Non-pigmented ciliary epithelial cell (primary cell): ENCODE measurements around the gene PPIP5K1.
"Not testable (repeated sequence)": the region's sequence is repeated elsewhere in the genome, so short reads cannot be mapped to it uniquely, and the experiment has no call there.

Experiments used
- DNase-seq: peaks from one replicate; pipeline ENCODE4 v3.0.0-alpha.2; 2010; ENCODE audit warnings: low read depth

Gene PPIP5K1

DNA sequence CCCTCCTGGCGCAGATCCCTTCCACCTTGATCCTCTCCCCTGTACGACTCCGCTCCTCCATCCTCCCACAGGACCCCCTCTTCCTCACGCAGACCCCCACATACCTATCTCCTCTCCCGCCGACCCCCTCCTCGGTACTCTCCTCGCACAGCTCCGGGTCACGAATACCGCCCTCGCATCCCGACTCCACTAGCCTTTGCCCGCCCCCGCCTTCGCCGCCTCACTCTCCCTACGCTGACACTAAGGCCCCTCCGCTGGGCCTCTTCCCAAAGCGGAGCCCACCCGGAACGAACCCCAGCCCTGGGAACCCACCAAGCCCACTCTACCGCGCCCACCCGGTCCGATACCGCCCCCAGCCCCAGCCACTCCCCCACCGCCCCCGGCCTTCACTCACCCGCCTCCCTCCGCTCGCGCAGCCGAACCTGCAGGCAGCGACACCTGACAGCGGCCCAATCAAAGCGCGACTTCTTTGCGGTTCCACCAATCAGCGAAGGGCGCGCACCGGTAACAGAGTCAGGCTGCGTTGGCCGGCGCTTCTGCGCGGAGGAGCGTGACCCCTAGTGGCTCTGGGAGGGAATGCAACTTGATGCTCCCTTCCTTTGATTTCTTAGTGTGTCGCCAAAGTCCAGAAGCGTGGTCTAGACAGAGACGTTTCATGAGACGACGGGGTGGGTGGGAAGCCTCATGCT lies at the start of gene PPIP5K1:
Gene PPIP5K1, minus strand, starts transcription at position 431 of the 689 bp plus-strand sequence. CDS start 5,704 bp downstream, outside the sequence.
- not testable (repeated sequence) for DNase-seq

DNA sequence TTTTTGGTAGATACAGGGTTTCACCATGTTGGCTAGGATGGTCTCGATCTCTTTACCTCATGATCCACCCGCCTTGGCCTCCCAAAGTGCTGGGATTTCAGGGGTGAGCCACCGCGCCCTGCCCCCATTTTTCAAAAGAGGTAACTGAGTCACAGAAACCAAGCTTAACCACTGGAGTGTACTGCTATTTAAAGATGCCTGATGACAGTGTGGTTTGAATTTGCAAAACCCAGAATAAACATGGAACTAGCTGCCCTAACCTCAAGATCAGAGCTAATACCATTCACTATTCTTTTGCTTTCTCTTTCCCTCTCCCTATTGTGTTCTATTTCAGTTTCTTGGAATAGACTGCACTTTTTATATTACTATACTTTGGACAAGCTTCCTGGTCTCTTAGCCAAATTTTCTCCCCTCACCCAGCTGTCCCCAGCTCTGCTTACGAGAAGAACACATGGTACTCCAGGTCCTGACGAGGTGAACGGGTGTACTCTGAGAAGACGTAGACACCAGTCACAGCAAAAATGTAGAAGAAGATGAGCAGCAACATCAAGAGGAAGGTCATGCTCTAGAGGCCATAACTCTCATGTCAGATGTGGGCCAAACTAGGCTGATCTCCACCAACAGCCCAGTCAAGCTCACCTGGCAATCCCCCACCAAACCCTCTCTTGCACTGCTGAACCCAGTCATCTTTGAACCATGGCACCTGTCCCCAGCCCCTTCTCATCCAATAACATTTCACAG lies 48.6 kb upstream of the PPIP5K1 start:
- DNase-seq, result not testable (repeated sequence)

GRCh38 chr15:43626937-43627336 lies 36.9 kb upstream of the PPIP5K1 start:
- DNase-seq, result not testable (repeated sequence)

- no peak for DNase-seq
These were observed 35.1 kb upstream of the PPIP5K1 start for GRCh38 chr15:43625106-43625505.

GRCh38 chr15:43622068-43622799 lies 32.2 kb upstream of the PPIP5K1 start:
- DNase-seq, result not testable (repeated sequence)

- DNase-seq, result not testable (repeated sequence)
These were observed 28.7 kb upstream of the PPIP5K1 start, which contains the start of gene STRC for GRCh38 chr15:43618700-43619099. STRC (minus strand) TSS chr15:43618800; CDS start chr15:43618722, 78 bp downstream.

DNA sequence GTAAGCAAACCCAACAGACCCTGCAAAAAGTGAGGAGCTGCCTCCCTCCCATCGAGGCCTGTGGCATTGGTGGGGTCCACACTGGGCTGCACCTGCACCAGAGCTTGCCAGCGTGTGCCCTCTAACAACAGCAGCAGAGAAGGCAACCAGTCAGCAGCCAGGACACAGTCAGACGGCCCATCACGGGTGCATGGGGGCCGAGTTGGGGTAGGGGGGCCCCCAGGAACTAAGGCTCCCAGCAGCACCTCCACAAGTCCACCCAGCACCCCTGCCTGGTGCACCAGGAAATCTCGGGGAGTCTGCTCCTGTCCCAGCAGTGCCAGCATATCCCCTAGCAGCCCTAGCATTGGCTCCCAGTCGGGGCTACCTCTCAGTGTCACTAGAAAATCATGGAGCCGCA lies 27.7 kb upstream of the PPIP5K1 start:
- DNase-seq, result not testable (repeated sequence)

DNA sequence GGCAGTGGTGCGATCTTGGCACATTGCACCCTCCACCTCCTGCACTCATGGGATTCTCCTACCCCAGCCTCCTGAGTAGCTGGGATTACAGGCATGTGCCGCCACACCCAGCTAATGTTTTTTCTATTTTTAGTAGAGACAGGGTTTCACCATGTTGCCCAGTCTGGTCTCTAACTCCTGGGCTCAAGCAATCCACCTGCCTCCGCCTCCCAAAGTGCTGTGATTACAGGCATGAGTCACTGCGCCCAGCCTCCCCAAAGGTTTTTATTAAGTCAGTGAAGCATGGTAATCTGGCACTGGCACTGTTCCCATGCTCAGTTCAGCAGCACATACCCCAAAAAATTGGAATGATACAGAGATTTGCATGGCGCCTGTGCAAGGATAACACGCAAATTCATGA lies 12.2 kb upstream of the PPIP5K1 start:
- not testable (repeated sequence) for DNase-seq

- DNase-seq, result not testable (repeated sequence)
These were observed 10.2 kb upstream of the PPIP5K1 start for GRCh38 chr15:43600200-43600599.

GRCh38 chr15:43599131-43599530 lies 9.1 kb upstream of the PPIP5K1 start:
- DNase-seq, result not testable (repeated sequence)

GRCh38 chr15:43593328-43594190 lies 3.6 kb upstream of the PPIP5K1 start, which contains the start of gene CKMT1B:
CKMT1B (plus strand) TSS chr15:43594027; CDS start chr15:43594219, 192 bp downstream.
- not testable (repeated sequence) for DNase-seq

GRCh38 chr15:43592841-43593240 lies 2.8 kb upstream of the PPIP5K1 start:
- DNase-seq, result not testable (repeated sequence)

DNA sequence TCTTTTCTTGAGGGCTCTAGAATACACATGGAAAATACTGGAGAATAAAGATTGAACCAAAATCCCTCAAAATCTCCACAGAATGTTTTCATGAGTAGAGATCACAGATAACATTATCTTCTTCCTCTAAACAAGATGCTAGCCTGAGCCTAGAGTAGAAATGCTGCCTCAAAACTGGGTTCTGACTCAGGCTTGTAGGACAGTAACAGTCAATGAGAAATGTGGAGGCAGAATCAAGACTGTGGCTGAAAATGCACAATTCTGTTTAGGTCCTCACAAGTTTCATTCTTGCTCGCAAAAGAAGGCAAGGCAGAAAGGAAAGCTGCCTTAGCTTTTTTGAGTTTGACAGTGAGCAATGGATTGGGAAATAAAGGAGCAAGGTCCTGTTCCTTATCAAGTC lies 15.4 kb downstream of the PPIP5K1 start:
- DNase-seq, result not testable (repeated sequence)

- not testable (repeated sequence) for DNase-seq
These were observed 23.4 kb downstream of the PPIP5K1 start for GRCh38 chr15:43566615-43567014.

- not testable (repeated sequence) for DNase-seq
These were observed 26.2 kb downstream of the PPIP5K1 start for GRCh38 chr15:43563793-43564192.

DNA sequence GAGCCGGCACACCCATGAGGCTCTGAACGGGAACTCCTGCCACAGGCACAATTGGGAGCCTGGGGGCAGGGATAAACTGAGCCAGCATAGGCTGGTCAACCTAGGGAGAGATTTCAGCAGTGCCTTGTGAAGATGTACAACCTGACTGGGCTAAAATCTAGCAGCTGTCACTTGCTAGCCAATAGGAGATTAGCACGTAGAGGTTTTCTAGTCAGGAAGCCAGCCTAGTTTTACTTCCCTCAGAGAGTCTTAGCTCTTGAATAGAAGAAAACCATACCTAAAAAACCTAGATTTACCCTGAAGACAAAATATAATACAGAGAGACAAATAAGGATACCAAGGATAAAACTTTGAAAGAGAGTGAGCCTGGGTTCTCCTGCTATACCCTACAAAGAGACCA lies 27.3 kb downstream of the PPIP5K1 start:
- DNase-seq, result not testable (repeated sequence)

- no peak for DNase-seq
These were observed 37.0 kb downstream of the PPIP5K1 start for GRCh38 chr15:43552986-43553385.

DNA sequence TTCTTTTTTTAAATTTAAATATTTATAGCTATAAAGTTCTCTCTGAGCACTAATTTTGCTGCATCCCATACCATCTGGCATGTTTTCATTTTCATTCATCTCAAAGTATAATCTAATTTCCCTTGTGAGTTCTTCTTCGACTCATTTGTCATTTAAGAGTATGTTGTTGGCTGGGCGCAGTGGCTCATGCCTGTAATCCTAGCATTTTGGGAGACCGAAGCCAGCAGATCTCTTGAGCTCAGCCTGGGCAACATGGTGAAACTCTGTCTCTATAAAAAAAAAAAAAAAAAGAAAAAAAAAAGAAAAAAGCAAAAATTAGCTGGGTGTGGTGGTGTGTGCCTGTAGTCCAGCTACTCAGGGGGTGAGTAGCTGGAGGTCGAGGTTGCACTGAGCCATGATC lies 37.8 kb downstream of the PPIP5K1 start:
- DNase-seq, result no peak

- peak; percentile 26 for DNase-seq
These were observed 39.3 kb downstream of the PPIP5K1 start for GRCh38 chr15:43550527-43551363.

- DNase-seq, result no peak
These were observed 42.5 kb downstream of the PPIP5K1 start for GRCh38 chr15:43547539-43547938.
